H9 (cell line): ENCODE results near the gene LRRN4. TPM values are rescaled to one million over a fixed set of nuclear protein-coding genes. Genes with fewer than 3 reads are reported as not detected.

Source experiments
- DNase-seq: peaks from one replicate; pipeline ENCODE4 v3.0.0-alpha.2; 2017
- H2AFZ ChIP-seq: one replicate; pipeline ENCODE4 v1.6.1; 2013; ENCODE audit warnings: mild to moderate bottlenecking, low read length, control low read depth, moderate library complexity
- H2AK5ac ChIP-seq: 2 replicates; pipeline ENCODE4 v1.6.1; 2013; ENCODE audit warnings: low read length, control low read depth, mixed read lengths; ENCODE audit not compliant: insufficient read length
- H2BK120ac ChIP-seq: one replicate; pipeline ENCODE4 v1.6.1; 2013; ENCODE audit warnings: low read depth, mild to moderate bottlenecking, low read length, control low read depth, inconsistent platforms; ENCODE audit not compliant: poor library complexity, severe bottlenecking
- H2BK12ac ChIP-seq: 2 replicates; pipeline ENCODE4 v1.6.1; 2013; ENCODE audit warnings: low read length, control low read depth, mixed read lengths, low read depth; ENCODE audit not compliant: insufficient read length
- H2BK15ac ChIP-seq: 2 replicates; pipeline ENCODE4 v1.6.1; 2013; ENCODE audit warnings: low read depth, low read length, control low read depth
- H2BK20ac ChIP-seq: one replicate; pipeline ENCODE4 v1.6.1; 2013; ENCODE audit warnings: low read depth, mild to moderate bottlenecking, low read length, control low read depth, inconsistent platforms; ENCODE audit not compliant: poor library complexity, severe bottlenecking
- H2BK5ac ChIP-seq: 2 replicates; pipeline ENCODE4 v1.6.1; 2013; ENCODE audit warnings: low read length, control low read depth, mixed read lengths; ENCODE audit not compliant: insufficient read length
- H3K14ac ChIP-seq: 2 replicates; pipeline ENCODE4 v1.6.1; 2013; ENCODE audit warnings: low read length, control low read depth; ENCODE audit not compliant: insufficient read depth
- H3K18ac ChIP-seq: 2 replicates; pipeline ENCODE4 v1.6.1; 2013; ENCODE audit warnings: low read depth, mild to moderate bottlenecking, mixed read lengths, low read length, control low read depth; ENCODE audit not compliant: insufficient read length
- H3K23ac ChIP-seq: 2 replicates; pipeline ENCODE4 v1.6.1; 2013; ENCODE audit warnings: low read length, control low read depth, mixed read lengths, low read depth; ENCODE audit not compliant: insufficient read length
- H3K23me2 ChIP-seq: 2 replicates; pipeline ENCODE4 v1.6.1; 2013; ENCODE audit warnings: low read depth, mild to moderate bottlenecking, mixed read lengths, low read length, control low read depth; ENCODE audit not compliant: insufficient read length, poor library complexity, severe bottlenecking
- H3K27ac ChIP-seq: 2 replicates; pipeline ENCODE4 v1.5.1; 2013; ENCODE audit warnings: low read length, control low read depth, mixed read lengths, low read depth; ENCODE audit not compliant: insufficient read length
- H3K27me3 ChIP-seq: 2 replicates; pipeline ENCODE4 v1.6.1; 2013; ENCODE audit warnings: low read length, control low read depth, inconsistent platforms; ENCODE audit not compliant: insufficient read depth
- H3K4ac ChIP-seq: 2 replicates; pipeline ENCODE4 v1.6.1; 2013; ENCODE audit warnings: low read depth, mild to moderate bottlenecking, control low read depth, inconsistent platforms, low read length, moderate library complexity
- H3K4me1 ChIP-seq: 2 replicates; pipeline ENCODE4 v1.6.1; 2013; ENCODE audit warnings: low read length, control low read depth, inconsistent platforms; ENCODE audit not compliant: insufficient read depth
- H3K4me2 ChIP-seq: 2 replicates; pipeline ENCODE4 v1.6.1; 2013; ENCODE audit warnings: low read length, control low read depth, mixed read lengths; ENCODE audit not compliant: insufficient read length, insufficient read depth
- H3K56ac ChIP-seq: 2 replicates; pipeline ENCODE4 v1.6.1; 2013; ENCODE audit warnings: low read depth, mild to moderate bottlenecking, mixed read lengths, low read length, control low read depth; ENCODE audit not compliant: insufficient read length
- H3K79me1 ChIP-seq: 2 replicates; pipeline ENCODE4 v1.6.1; 2013; ENCODE audit warnings: low read depth, mild to moderate bottlenecking, moderate library complexity, low read length, control low read depth, inconsistent platforms; ENCODE audit not compliant: insufficient read depth, poor library complexity, severe bottlenecking
- H3K79me2 ChIP-seq: 2 replicates; pipeline ENCODE4 v1.6.1; 2013; ENCODE audit warnings: low read length, control low read depth, inconsistent platforms; ENCODE audit not compliant: insufficient read depth
- H3K9ac ChIP-seq: 2 replicates; pipeline ENCODE4 v1.6.1; 2013; ENCODE audit warnings: low read length, control low read depth, mixed read lengths; ENCODE audit not compliant: insufficient read length; ENCODE audit errors: extremely low read depth
- H3K9me3 ChIP-seq: one replicate; pipeline ENCODE4 v1.6.1; 2013; ENCODE audit warnings: low read depth, low read length, inconsistent platforms; ENCODE audit not compliant: control insufficient read depth
- H3T11ph ChIP-seq: one replicate; pipeline ENCODE4 v1.6.1; 2013; ENCODE audit warnings: mild to moderate bottlenecking, low read length, control low read depth, inconsistent platforms
- H4K20me1 ChIP-seq: one replicate; pipeline ENCODE4 v1.6.1; 2013; ENCODE audit not compliant: control insufficient read depth, insufficient read length, insufficient read depth
- H4K5ac ChIP-seq: 2 replicates; pipeline ENCODE4 v1.6.1; 2013; ENCODE audit warnings: low read depth, mild to moderate bottlenecking, mixed read lengths, low read length, control low read depth; ENCODE audit not compliant: insufficient read length
- H4K8ac ChIP-seq: replicated peaks from 2 replicates; pipeline ENCODE4 v1.6.1; 2013; ENCODE audit warnings: low read length, control low read depth, mixed read lengths, low read depth; ENCODE audit not compliant: insufficient read length
- H4K91ac ChIP-seq: 2 replicates; pipeline ENCODE4 v1.6.1; 2013; ENCODE audit warnings: low read depth, mild to moderate bottlenecking, moderate library complexity, mixed read lengths, low read length, control low read depth; ENCODE audit not compliant: insufficient read length
- H3K27ac Mint-ChIP-seq, 3 experiments: 2 replicates in 2 of 3; 3 replicates in 1 of 3; pipeline ENCODE4 v1.8.0; 2020 to 2021; ENCODE audit warnings: mixed read lengths in 3 of 3, mild to moderate bottlenecking in 1 of 3, moderate library complexity in 1 of 3
- H3K27me3 Mint-ChIP-seq: 2 replicates; pipeline ENCODE4 v1.8.0; 2021; ENCODE audit warnings: low read depth, mild to moderate bottlenecking, moderate library complexity, mixed read lengths
- H3K36me3 Mint-ChIP-seq, 3 experiments: 2 replicates in 2 of 3; 3 replicates in 1 of 3; pipeline ENCODE4 v1.8.0; 2020 to 2021; ENCODE audit warnings: low read depth in 3 of 3, mixed read lengths in 3 of 3; ENCODE audit not compliant: insufficient read depth in 1 of 3
- H3K4me1 Mint-ChIP-seq, 2 experiments: 2 replicates each; pipeline ENCODE4 v1.8.0; 2020; ENCODE audit warnings: mixed read lengths in 2 of 2
- H3K4me3 Mint-ChIP-seq, 2 experiments: 2 replicates in 1 of 2; 3 replicates in 1 of 2; pipeline ENCODE4 v1.8.0; 2020 to 2021; ENCODE audit warnings: mild to moderate bottlenecking in 2 of 2, mixed read lengths in 2 of 2, moderate library complexity in 1 of 2
- H3K9me3 Mint-ChIP-seq, 2 experiments: 2 replicates in 1 of 2; 3 replicates in 1 of 2; pipeline ENCODE4 v1.8.0; 2020; ENCODE audit warnings: mild to moderate bottlenecking in 2 of 2, mixed read lengths in 2 of 2, moderate library complexity in 1 of 2
- CTCF ChIP-seq: fragments of 200-600 bp; sonication (generic); conservative IDR thresholded peaks from 3 replicates; pipeline ENCODE4 v1.8.0; 2021; ENCODE audit warnings: antibody characterized with exemption, mild to moderate bottlenecking
- WGBS: extraction: QIAGEN DNeasy Blood & Tissue Kit; methylation state at CpG from one replicate; pipeline ENCODE4 v1.1.7; 2013; ENCODE audit warnings: missing lambda C conversion rate, low lambda C conversion rate, mixed read lengths; ENCODE audit not compliant: insufficient read length; ENCODE audit errors: extremely low coverage; 5-methylcytosine and 5-hydroxymethylcytosine counted together
- total RNA-seq: library from RNA; stranded (reverse); gene quantifications from 2 replicates; pipeline ENCODE4 v1.2.1, GENCODE V29; 2021

LRRN4 gene
- total RNA-seq, 1 experiment from 2014 or later, result 0.22 TPM

GRCh38 chr20:5996765-5997164 is 57.1 kb downstream of the LRRN4 start:
- WGBS, result no CpG with 5 or more reads among the region's 1 CpG
- no peak overlapping the region for H3K4ac ChIP-seq

More at GRCh38 chr20:5996765-5997164, 57.1 kb downstream of the LRRN4 start:
- Histone ChIP-seq H2AFZ (no peak overlapping the region), H2BK15ac (no peak overlapping the region), H2BK120ac (no peak overlapping the region), H3K56ac (no peak overlapping the region), H4K91ac (no peak overlapping the region), H3K18ac (no peak overlapping the region), H2BK5ac (no peak overlapping the region), H3K23ac (no peak overlapping the region), H3K79me1 (no peaks in the 10 kb centered on the region), H3T11ph (no peak overlapping the region), H3K14ac (no peak overlapping the region), H3K23me2 (no peaks in the 10 kb centered on the region), H4K8ac (no peak overlapping the region), H3K27ac (no peak overlapping the region), H3K4me2 (no peak overlapping the region), H2BK20ac (no peak overlapping the region), H4K20me1 (no peaks in the 10 kb centered on the region), H4K5ac (no peak overlapping the region), H2AK5ac (no peak overlapping the region), H3K9me3 (no peaks in the 10 kb centered on the region), H3K79me2 (no peaks in the 10 kb centered on the region), H3K4me1 (no peaks in the 10 kb centered on the region), H2BK12ac (no peak overlapping the region), H3K9ac (no peak overlapping the region), H3K27me3 (no peaks in the 10 kb centered on the region)
- peaks cover 0 to 4% of the 10 kb centered on the region in 2 experiments; a peak in 1 of 4 replicates for H3K4me1 Mint-ChIP-seq
- no peaks in the 10 kb centered on the region for H3K9me3 Mint-ChIP-seq
- peaks cover 5 to 32% (median 19%) of the 10 kb centered on the region in 3 experiments; a peak in 6 of 7 replicates for H3K36me3 Mint-ChIP-seq
- no peak for DNase-seq
- TF ChIP-seq CTCF, result peak; percentile 16; the same call in 2 of the 3 replicates
- H3K27me3 Mint-ChIP-seq, result no peaks in the 10 kb centered on the region
- no peak overlapping the region for H3K4me3 Mint-ChIP-seq
- H3K27ac Mint-ChIP-seq, result peak overlapping the region in 1 of 3 experiments; percentile 25; a peak in 1 of 7 replicates
